ENCODE measurements around the gene NR4A3. TPM values are rescaled to one million over a fixed set of nuclear protein-coding genes. Genes with fewer than 3 reads are reported as not detected.

Gene NR4A3
- polyA plus RNA-seq, 3 donors, result 0.88 to 2.1 (median 0.92) TPM

DNA sequence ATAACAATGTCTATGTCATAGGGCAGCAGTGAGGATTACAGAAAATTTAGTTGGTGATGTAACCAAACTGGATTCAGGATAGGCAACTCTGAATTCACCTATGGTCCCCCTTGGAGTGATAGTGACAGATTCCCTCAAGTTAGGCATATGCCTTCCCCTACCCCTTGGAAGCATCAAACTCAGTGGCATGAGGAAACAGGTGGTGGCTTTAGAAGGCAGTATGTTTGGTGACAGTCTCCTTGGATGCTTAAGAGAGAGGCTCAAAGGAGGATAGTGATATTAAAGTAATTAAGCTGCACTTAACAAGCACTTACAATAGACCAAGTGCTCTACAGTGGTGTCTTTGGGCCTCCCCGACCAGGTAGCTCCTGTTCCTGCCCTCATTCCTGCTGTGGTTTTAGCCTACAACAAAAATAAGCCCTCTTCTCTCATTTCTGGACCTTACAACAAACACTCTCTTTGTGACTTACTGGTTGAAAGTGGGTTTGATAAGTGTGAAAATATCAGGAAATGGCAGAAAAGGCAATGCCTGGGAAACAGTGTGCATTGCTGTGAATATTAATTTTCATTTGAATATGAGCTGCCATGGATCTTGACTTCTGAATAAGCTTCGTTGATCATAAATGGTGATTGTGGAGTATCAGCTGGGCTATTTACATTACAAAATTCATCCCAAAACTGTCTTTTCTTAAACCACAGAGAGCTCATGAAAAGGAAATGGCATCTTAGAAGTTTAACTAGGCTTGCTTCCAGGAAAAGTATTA is 29.2 kb downstream of the NR4A3 start:
- WGBS (ENCODE audit: insufficient coverage), result no CpG with 5 or more reads among the region's 2 CpGs
- H3K27me3 Mint-ChIP-seq (ENCODE audit: low read depth in 3 of 3), result peaks cover 0 to 3% (median 0%) of the 10 kb centered on the region in 3 donors
- Histone ChIP-seq H3K27ac (ENCODE audit: low read depth in 1 of 2, low read length in 2 of 2) (no peak overlapping the region), H3K36me3 (replicated peaks in 1 of 2; ENCODE audit: control insufficient read depth in 1 of 2, insufficient read depth in 2 of 2, low read length in 2 of 2) (no peaks in the 10 kb centered on the region), H3K9me3 (replicated peaks in 1 of 2; ENCODE audit: control insufficient read depth in 1 of 2, insufficient read depth in 1 of 2, low read length in 2 of 2) (peaks cover 0 to 3% of the 10 kb centered on the region in 2 donors), H3K4me3 (replicated peaks in 1 of 3; ENCODE audit: low read depth in 2 of 3, low read length in 3 of 3) (no peak overlapping the region), H3K79me2 (ENCODE audit: insufficient read depth, low read length) (no peaks in the 10 kb centered on the region), H3K4me1 (ENCODE audit: control insufficient read depth in 1 of 2, insufficient read depth in 2 of 2, low read length in 2 of 2) (no peaks in the 10 kb centered on the region), H2AFZ (ENCODE audit: insufficient read depth, low read depth, low read length, poor library complexity, severe bottlenecking) (no peak overlapping the region), H4K20me1 (ENCODE audit: insufficient read depth, low read length) (no peaks in the 10 kb centered on the region), H3K4me2 (replicated peaks; ENCODE audit: extremely low read depth, low read length, poor library complexity, severe bottlenecking) (no peak overlapping the region), H3K9ac (ENCODE audit: insufficient read depth, low read length, poor library complexity, severe bottlenecking) (no peak overlapping the region), H3K27me3 (ENCODE audit: control insufficient read depth in 2 of 2, insufficient read depth in 2 of 2, low read length in 2 of 2) (no peaks in the 10 kb centered on the region)
- H3K4me3 Mint-ChIP-seq, result no peak overlapping the region
- TF ChIP-seq CTCF (IDR thresholded peaks at IDR 0.05), result no peak
- peaks cover 2% of the 10 kb centered on the region for H3K4me1 Mint-ChIP-seq
- peaks cover 0 to 2% (median 0%) of the 10 kb centered on the region in 7 donors for H3K9me3 Mint-ChIP-seq
- no peak for DNase-seq
- no peak overlapping the region for H3K27ac Mint-ChIP-seq
- H3K36me3 Mint-ChIP-seq, result no peaks in the 10 kb centered on the region
- intact Hi-C loops (cut with micrococcal nuclease), result no loop called here

- Histone ChIP-seq H3K4me3 (replicated peaks in 1 of 3; ENCODE audit: low read depth in 2 of 3, low read length in 3 of 3) (no peak overlapping the region), H3K79me2 (ENCODE audit: insufficient read depth, low read length) (no peaks in the 10 kb centered on the region), H2AFZ (ENCODE audit: insufficient read depth, low read depth, low read length, poor library complexity, severe bottlenecking) (no peak overlapping the region), H3K9ac (ENCODE audit: insufficient read depth, low read length, poor library complexity, severe bottlenecking) (no peak overlapping the region), H3K9me3 (replicated peaks in 1 of 2; ENCODE audit: control insufficient read depth in 1 of 2, insufficient read depth in 1 of 2, low read length in 2 of 2) (peaks cover 0 to 3% of the 10 kb centered on the region in 2 donors), H3K36me3 (replicated peaks in 1 of 2; ENCODE audit: control insufficient read depth in 1 of 2, insufficient read depth in 2 of 2, low read length in 2 of 2) (no peaks in the 10 kb centered on the region), H4K20me1 (ENCODE audit: insufficient read depth, low read length) (no peaks in the 10 kb centered on the region), H3K4me1 (ENCODE audit: control insufficient read depth in 1 of 2, insufficient read depth in 2 of 2, low read length in 2 of 2) (no peaks in the 10 kb centered on the region), H3K27me3 (ENCODE audit: control insufficient read depth in 2 of 2, insufficient read depth in 2 of 2, low read length in 2 of 2) (no peaks in the 10 kb centered on the region), H3K4me2 (replicated peaks; ENCODE audit: extremely low read depth, low read length, poor library complexity, severe bottlenecking) (no peak overlapping the region), H3K27ac (ENCODE audit: low read depth in 1 of 2, low read length in 2 of 2) (no peak overlapping the region)
- H3K27me3 Mint-ChIP-seq (ENCODE audit: low read depth in 3 of 3), result peaks cover 0 to 3% (median 0%) of the 10 kb centered on the region in 3 donors
- no peaks in the 10 kb centered on the region for H3K36me3 Mint-ChIP-seq
- no peak for DNase-seq
- TF ChIP-seq CTCF (IDR thresholded peaks at IDR 0.05), result no peak
- intact Hi-C loops (cut with micrococcal nuclease), result no loop called here
- peaks cover 2% of the 10 kb centered on the region for H3K4me1 Mint-ChIP-seq
- peaks cover 0 to 2% (median 0%) of the 10 kb centered on the region in 7 donors for H3K9me3 Mint-ChIP-seq
- no peak overlapping the region for H3K27ac Mint-ChIP-seq
- WGBS (ENCODE audit: insufficient coverage), result no CpG with 5 or more reads among the region's 2 CpGs
- no peak overlapping the region for H3K4me3 Mint-ChIP-seq
Measured at GRCh38 chr9:99851500-99851822, 29.8 kb downstream of the NR4A3 start.

Measured in CD14-positive monocyte (primary cell).